HEK293 (cell line): ENCODE data around the gene ZDHHC24.

Experiments used
- CTCF ChIA-PET: fragments of 350-600 bp; formaldehyde crosslinking; extraction: SDS; loops from one replicate; lab custom pipeline; 2021; ENCODE audit warnings: antibody characterized with exemption; lab: Yijun Ruan, JAX
- POLR2A ChIA-PET: fragments of 300-600 bp; formaldehyde crosslinking; extraction: SDS; loops from one replicate; lab custom pipeline; 2020; ENCODE audit warnings: antibody characterized with exemption, inconsistent platforms; lab: Yijun Ruan, JAX
- H3K27ac ChIP-seq: fragments of 200-500 bp; sonication (Bioruptor generic); 2 replicates; pipeline ENCODE4 v1.5.1; 2014; ENCODE audit warnings: low read depth, low read length, control low read depth, inconsistent platforms; ENCODE audit errors: extremely low read depth
- H3K36me3 ChIP-seq, 2 experiments: fragments of 200-500 bp in 1 of 2; sonication (Bioruptor generic) in 1 of 2; 1 replicate in 1 of 2; 2 replicates in 1 of 2; pipeline ENCODE4 v1.5.1; 2014 to 2017; ENCODE audit warnings: inconsistent platforms in 2 of 2, low read length in 2 of 2; ENCODE audit not compliant: control insufficient read depth in 2 of 2, insufficient read depth in 1 of 2
- H3K4me1 ChIP-seq: fragments of 200-500 bp; sonication (Bioruptor generic); 2 replicates; pipeline ENCODE4 v1.5.1; 2014; ENCODE audit warnings: mild to moderate bottlenecking, low read length, inconsistent platforms; ENCODE audit not compliant: control insufficient read depth, insufficient read depth
- H3K4me3 ChIP-seq: 2 replicates; pipeline ENCODE4 v1.5.1; 2011; ENCODE audit warnings: low read depth, mild to moderate bottlenecking, control low read depth, low read length, moderate library complexity
- H3K9me3 ChIP-seq: fragments of 200-500 bp; sonication (Bioruptor generic); 2 replicates; pipeline ENCODE4 v1.5.1; 2014; ENCODE audit warnings: low read depth, low read length, inconsistent platforms; ENCODE audit not compliant: control insufficient read depth, insufficient read depth
- FEZF1 ChIP-seq: fragments of 450-650 bp; formaldehyde crosslinking; IDR thresholded peaks from 2 replicates; pipeline ENCODE4 v1.5.1; 2016; ENCODE audit warnings: missing biosample characterization, missing genetic modification characterization
- HOXA7 ChIP-seq: sonication (generic); formaldehyde crosslinking; IDR thresholded peaks from 2 replicates; pipeline ENCODE4 v1.8.1; 2022; ENCODE audit warnings: missing genetic modification reagents, borderline replicate concordance
- PBX3 ChIP-seq: sonication (generic); formaldehyde crosslinking; IDR thresholded peaks from 2 replicates; pipeline ENCODE4 v1.8.1; 2022; ENCODE audit warnings: mild to moderate bottlenecking, moderate library complexity, missing genetic modification reagents
- SCRT1 ChIP-seq: fragments of 450-650 bp; formaldehyde crosslinking; IDR thresholded peaks from 2 replicates; pipeline ENCODE4 v1.5.1; 2016; ENCODE audit warnings: missing biosample characterization, missing genetic modification characterization, borderline replicate concordance
- SCRT2 ChIP-seq: fragments of 450-650 bp; formaldehyde crosslinking; IDR thresholded peaks from 2 replicates; pipeline ENCODE4 v1.5.1; 2016; ENCODE audit warnings: missing biosample characterization, missing genetic modification characterization
- TRIM28 ChIP-seq: IDR thresholded peaks from 2 replicates; pipeline ENCODE4 v1.6.1; 2011; ENCODE audit warnings: low read length, control low read depth, borderline replicate concordance
- ZBTB21 ChIP-seq: fragments of 450-650 bp; formaldehyde crosslinking; IDR thresholded peaks from 2 replicates; pipeline ENCODE4 v1.5.1; 2017; ENCODE audit warnings: missing biosample characterization, missing genetic modification characterization
- ZFHX2 ChIP-seq: fragments of 450-650 bp; formaldehyde crosslinking; conservative IDR thresholded peaks from 2 replicates; pipeline ENCODE4 v1.5.1; 2016; ENCODE audit warnings: missing biosample characterization, missing genetic modification characterization
- ZNF114 ChIP-seq: fragments of 450-650 bp; formaldehyde crosslinking; IDR thresholded peaks from 2 replicates; pipeline ENCODE4 v1.5.0; 2017; ENCODE audit warnings: missing biosample characterization, missing genetic modification characterization
- ZNF146 ChIP-seq: fragments of 450-650 bp; formaldehyde crosslinking; IDR thresholded peaks from 2 replicates; pipeline ENCODE4 v1.5.1; 2016; ENCODE audit warnings: missing biosample characterization, missing genetic modification characterization
- ZNF169 ChIP-seq: fragments of 450-650 bp; formaldehyde crosslinking; IDR thresholded peaks from 2 replicates; pipeline ENCODE4 v1.5.1; 2016; ENCODE audit warnings: missing biosample characterization, missing genetic modification characterization
- ZNF174 ChIP-seq: fragments of 450-650 bp; formaldehyde crosslinking; IDR thresholded peaks from 2 replicates; pipeline ENCODE4 v1.5.0; 2017; ENCODE audit warnings: missing biosample characterization, mild to moderate bottlenecking, missing genetic modification characterization
- ZNF311 ChIP-seq: fragments of 450-650 bp; formaldehyde crosslinking; IDR thresholded peaks from 2 replicates; pipeline ENCODE4 v1.5.1; 2017; ENCODE audit warnings: missing biosample characterization, missing genetic modification characterization, borderline replicate concordance
- ZNF366 ChIP-seq: fragments of 450-650 bp; formaldehyde crosslinking; conservative IDR thresholded peaks from 2 replicates; pipeline ENCODE4 v1.5.1; 2016; ENCODE audit warnings: missing biosample characterization, missing genetic modification characterization
- ZNF398 ChIP-seq: fragments of 450-650 bp; formaldehyde crosslinking; IDR thresholded peaks from 2 replicates; pipeline ENCODE4 v1.5.1; 2017; ENCODE audit warnings: missing biosample characterization, missing genetic modification characterization
- TF ChIP-seq, protein P1 (sequence below): fragments of 450-650 bp; IDR thresholded peaks from 2 replicates; pipeline ENCODE4 v1.5.1; 2018; ENCODE audit warnings: missing biosample characterization, missing genetic modification characterization
- TF ChIP-seq, protein P2 (sequence below): fragments of 450-650 bp; formaldehyde crosslinking; IDR thresholded peaks from 2 replicates; pipeline ENCODE4 v1.5.1; 2016; ENCODE audit warnings: missing biosample characterization, missing genetic modification characterization
- TF ChIP-seq, protein P3 (sequence below): fragments of 450-650 bp; formaldehyde crosslinking; IDR thresholded peaks from 2 replicates; pipeline ENCODE4; 2016; ENCODE audit warnings: missing biosample characterization, missing genetic modification characterization

Gene ZDHHC24

DNA sequence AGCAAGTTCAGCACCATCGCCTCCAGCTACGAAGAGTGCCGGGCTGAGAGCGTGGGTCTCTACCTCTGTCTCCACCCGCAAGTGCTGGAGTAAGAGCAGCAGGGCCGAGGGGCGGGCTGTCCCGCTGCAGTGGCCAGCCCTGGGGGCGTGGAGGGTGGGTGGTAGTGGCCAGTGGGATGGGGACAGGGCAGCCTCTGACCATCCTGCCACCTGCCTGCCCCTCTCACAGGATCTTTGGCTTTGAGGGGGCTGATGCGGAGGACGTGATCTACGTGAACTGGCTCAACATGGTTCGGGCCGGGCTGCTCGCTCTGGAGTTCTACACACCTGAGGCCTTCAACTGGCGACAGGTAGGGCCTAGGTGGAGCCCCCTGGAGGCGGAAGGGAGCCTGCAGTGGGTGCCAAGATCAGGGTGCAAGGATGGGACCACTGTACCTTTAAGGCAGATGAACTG is 50.4 kb downstream of the ZDHHC24 start:
- H3K9me3 ChIP-seq = no peaks in the 10 kb centered on the region
- peaks cover 0 to 62% of the 10 kb centered on the region in 2 experiments; a peak in 2 of 3 replicates for H3K36me3 ChIP-seq
- no peaks in the 10 kb centered on the region for H3K4me1 ChIP-seq
- CTCF ChIA-PET = no interaction called here
- TF ChIP-seq ZBTB21 (tag by site-specific recombination) = no peak
- 0 out of 2 replicates have a peak, but pooled peaks have one; percentile 12 for TF ChIP-seq SCRT1 (tag by site-specific recombination)
- TF ChIP-seq ZNF311 (tag by site-specific recombination) = no peak
- peak; percentile 49 for TF ChIP-seq SCRT2 (tag by site-specific recombination)
- POLR2A ChIA-PET = no interaction called here
- no peak overlapping the region for H3K4me3 ChIP-seq
- H3K27ac ChIP-seq = no peak overlapping the region

- ChIA-PET POLR2A (no interaction called here), CTCF (no interaction called here)
- Histone ChIP-seq H3K9me3 (no peaks in the 10 kb centered on the region), H3K36me3 (peaks cover 0 to 59% of the 10 kb centered on the region in 2 experiments; a peak in 2 of 3 replicates), H3K4me3 (no peak overlapping the region), H3K27ac (no peak overlapping the region), H3K4me1 (no peaks in the 10 kb centered on the region)
- TF ChIP-seq ZNF174 (tag by site-specific recombination) = no peak
Measured at GRCh38 chr11:66494935-66495334, 50.9 kb downstream of the ZDHHC24 start.

DNA sequence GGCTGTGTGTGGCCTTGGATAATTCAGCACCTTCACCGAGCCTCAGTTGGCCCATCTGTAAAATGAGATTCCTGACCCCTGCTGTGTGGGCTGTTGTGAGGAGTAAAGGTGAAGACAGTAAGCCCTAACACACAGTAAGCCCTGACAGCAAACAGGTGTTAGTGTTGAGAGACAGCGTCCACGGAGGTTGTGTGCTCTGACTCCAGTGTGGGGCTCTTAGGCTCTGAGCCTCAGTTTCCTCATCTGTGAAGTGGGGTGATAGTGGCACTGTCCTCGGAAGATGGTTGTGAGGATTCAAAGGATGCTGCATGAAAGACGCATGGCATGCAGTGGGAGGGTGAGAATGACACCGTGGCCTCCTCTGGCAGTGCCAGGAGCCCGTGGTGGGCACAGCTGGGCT is 51.4 kb downstream of the ZDHHC24 start:
- ChIA-PET POLR2A (no interaction called here), CTCF (no interaction called here)
- H3K36me3 ChIP-seq = peaks cover 0 to 64% of the 10 kb centered on the region in 2 experiments; a peak in 2 of 3 replicates
- TF ChIP-seq PBX3 (CRISPR knock-in tag) = no peak
- no peak for TF ChIP-seq ZNF114
- TF ChIP-seq, protein P1, sequence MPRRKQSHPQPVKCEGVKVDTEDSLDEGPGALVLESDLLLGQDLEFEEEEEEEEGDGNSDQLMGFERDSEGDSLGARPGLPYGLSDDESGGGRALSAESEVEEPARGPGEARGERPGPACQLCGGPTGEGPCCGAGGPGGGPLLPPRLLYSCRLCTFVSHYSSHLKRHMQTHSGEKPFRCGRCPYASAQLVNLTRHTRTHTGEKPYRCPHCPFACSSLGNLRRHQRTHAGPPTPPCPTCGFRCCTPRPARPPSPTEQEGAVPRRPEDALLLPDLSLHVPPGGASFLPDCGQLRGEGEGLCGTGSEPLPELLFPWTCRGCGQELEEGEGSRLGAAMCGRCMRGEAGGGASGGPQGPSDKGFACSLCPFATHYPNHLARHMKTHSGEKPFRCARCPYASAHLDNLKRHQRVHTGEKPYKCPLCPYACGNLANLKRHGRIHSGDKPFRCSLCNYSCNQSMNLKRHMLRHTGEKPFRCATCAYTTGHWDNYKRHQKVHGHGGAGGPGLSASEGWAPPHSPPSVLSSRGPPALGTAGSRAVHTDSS (tag by site-specific recombination) = no peak
- TF ChIP-seq, protein P2, sequence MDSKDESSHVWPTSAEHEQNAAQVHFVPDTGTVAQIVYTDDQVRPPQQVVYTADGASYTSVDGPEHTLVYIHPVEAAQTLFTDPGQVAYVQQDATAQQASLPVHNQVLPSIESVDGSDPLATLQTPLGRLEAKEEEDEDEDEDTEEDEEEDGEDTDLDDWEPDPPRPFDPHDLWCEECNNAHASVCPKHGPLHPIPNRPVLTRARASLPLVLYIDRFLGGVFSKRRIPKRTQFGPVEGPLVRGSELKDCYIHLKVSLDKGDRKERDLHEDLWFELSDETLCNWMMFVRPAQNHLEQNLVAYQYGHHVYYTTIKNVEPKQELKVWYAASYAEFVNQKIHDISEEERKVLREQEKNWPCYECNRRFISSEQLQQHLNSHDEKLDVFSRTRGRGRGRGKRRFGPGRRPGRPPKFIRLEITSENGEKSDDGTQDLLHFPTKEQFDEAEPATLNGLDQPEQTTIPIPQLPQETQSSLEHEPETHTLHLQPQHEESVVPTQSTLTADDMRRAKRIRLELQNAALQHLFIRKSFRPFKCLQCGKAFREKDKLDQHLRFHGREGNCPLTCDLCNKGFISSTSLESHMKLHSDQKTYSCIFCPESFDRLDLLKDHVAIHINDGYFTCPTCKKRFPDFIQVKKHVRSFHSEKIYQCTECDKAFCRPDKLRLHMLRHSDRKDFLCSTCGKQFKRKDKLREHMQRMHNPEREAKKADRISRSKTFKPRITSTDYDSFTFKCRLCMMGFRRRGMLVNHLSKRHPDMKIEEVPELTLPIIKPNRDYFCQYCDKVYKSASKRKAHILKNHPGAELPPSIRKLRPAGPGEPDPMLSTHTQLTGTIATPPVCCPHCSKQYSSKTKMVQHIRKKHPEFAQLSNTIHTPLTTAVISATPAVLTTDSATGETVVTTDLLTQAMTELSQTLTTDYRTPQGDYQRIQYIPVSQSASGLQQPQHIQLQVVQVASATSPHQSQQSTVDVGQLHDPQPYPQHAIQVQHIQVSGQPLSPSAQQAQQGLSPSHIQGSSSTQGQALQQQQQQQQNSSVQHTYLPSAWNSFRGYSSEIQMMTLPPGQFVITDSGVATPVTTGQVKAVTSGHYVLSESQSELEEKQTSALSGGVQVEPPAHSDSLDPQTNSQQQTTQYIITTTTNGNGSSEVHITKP (tag by site-specific recombination) = no peak
- no peak for TF ChIP-seq ZNF366 (tag by site-specific recombination)
- no peak for TF ChIP-seq ZFHX2 (tag by site-specific recombination)
- no peak for TF ChIP-seq ZNF398
- TF ChIP-seq FEZF1 (tag by site-specific recombination) = no peak
- no peak for TF ChIP-seq ZNF146
- no peak for TF ChIP-seq TRIM28
- TF ChIP-seq ZNF169 = no peak
- no peak for TF ChIP-seq HOXA7
- TF ChIP-seq, protein P3, sequence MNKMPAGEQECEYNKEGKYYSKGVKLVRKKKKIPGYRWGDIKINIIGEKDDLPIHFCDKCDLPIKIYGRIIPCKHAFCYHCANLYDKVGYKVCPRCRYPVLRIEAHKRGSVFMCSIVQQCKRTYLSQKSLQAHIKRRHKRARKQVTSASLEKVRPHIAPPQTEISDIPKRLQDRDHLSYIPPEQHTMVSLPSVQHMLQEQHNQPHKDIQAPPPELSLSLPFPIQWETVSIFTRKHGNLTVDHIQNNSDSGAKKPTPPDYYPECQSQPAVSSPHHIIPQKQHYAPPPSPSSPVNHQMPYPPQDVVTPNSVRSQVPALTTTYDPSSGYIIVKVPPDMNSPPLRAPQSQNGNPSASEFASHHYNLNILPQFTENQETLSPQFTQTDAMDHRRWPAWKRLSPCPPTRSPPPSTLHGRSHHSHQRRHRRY = no peak
- H3K9me3 ChIP-seq = no peaks in the 10 kb centered on the region
- H3K4me3 ChIP-seq = no peak overlapping the region
- H3K27ac ChIP-seq = no peak overlapping the region
- no peaks in the 10 kb centered on the region for H3K4me1 ChIP-seq
